ENCODE data around the gene SUPT6H.

GRCh38 chr17:28718333-28719020, 56.5 kb downstream of the SUPT6H start:
- TF ChIP-seq POLR2A (IDR thresholded peaks at IDR 0.05; ENCODE audit: control extremely low read depth in 1 of 2, low read depth in 2 of 2, low read length in 2 of 2) (peak in 1 of 2 experiments; percentile 49; a peak in 2 of 3 replicates), SP1 (IDR thresholded peaks at IDR 0.05; ENCODE audit: low read depth, low read length) (no peak), KDM5A (IDR thresholded peaks at IDR 0.05; ENCODE audit: low read length) (no peak)

All from H1 (cell line).